AG08395 (cell line): ENCODE results near the gene MACIR.

Source experiments
- DNase-seq: peaks from one replicate; pipeline ENCODE4 v3.0.0; 2012; ENCODE audit warnings: mixed read lengths, low spot score

The MACIR gene

GRCh38 chr5:103291606-103292005 is 33.0 kb downstream of the MACIR start:
- no peak for DNase-seq

DNA sequence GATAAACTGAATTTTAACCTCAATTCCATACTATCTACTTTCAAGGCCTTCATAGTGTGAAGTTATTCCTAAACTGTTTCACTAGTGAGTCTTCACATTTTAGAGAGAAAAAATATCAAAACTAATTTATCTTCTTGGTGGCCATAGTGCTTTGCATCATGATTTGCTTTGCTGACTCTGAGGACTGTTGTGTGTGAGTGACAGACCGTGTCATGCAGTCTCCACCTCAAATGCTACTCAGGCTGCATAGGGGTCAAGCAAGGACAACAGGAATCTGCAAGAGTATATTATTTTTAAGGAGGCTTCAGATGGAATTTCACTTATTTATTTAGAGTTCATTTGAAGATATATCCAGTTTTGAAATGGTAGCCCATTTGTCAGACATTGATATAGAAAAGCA is 34.5 kb downstream of the MACIR start:
- DNase-seq: no peak

DNA sequence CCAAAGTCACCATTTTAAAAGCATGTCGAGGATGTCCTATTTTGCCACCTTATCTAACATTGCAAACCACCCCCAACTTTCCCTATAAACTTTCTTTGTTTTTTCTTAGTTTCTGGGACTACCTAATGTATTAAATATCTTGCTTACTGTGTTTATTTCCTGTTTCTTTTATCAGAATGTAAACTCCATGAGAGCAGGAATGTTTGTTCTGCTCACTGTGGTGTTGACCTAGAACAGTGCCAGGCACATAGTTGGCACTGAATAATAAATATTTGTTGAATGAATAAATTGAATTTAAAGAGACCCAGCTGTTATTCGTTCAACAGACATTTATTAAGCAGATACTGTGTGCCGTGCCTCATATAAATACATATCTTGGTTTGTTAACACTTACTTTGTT is 35.2 kb downstream of the MACIR start:
- DNase-seq: no peak

- no peak for DNase-seq
These were observed 36.3 kb downstream of the MACIR start for GRCh38 chr5:103294906-103295305.

- no peak for DNase-seq
These were observed 36.9 kb downstream of the MACIR start for GRCh38 chr5:103295424-103295823.

DNA sequence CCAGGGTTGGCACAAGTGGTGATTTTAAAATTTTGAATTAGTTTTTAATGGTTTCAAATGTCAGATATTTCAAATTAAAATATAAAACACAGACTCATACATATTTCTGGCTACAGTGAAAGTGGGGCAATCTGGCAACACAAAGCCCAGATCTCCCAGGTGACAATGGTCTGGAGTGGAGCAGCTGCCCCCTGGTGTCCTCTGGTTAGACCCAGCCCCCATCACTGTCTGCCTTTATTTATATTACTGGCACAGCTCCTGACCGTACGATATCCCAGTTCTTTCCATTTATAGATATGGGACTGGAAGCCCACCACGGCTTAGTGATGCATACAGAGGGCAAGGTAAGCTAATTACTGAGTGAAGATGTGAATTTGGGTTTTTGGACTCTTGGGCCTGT is 37.3 kb downstream of the MACIR start:
- no peak for DNase-seq

GRCh38 chr5:103298117-103298516 is 39.6 kb downstream of the MACIR start:
- no peak for DNase-seq

DNA sequence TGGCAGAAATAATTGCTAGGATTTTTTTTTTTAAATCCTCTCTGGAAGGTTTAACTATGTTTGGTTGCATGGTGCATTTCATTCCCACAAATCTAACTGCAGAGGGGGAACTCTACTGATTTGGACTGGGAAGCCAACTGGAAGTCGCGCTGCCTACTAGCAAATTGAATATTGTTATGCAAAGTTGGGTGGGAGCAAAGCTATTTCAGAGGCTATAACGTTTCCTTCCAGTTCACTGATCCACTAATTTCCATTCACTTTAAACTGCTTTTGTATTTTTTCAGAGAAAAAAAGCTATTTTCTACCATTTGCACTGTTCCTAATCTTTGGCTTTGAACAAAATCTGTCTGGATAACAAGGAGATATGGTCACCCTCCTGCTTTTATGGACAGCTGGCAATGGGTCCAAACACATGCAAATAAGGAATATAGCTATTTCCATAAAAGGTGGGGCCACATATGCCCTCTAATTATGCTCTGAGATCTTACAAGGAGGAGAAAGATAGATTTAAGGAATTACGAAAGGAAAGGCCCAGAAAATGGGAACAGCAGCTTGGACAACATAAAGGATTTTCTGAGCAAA is 40.1 kb downstream of the MACIR start:
- no peak for DNase-seq

DNA sequence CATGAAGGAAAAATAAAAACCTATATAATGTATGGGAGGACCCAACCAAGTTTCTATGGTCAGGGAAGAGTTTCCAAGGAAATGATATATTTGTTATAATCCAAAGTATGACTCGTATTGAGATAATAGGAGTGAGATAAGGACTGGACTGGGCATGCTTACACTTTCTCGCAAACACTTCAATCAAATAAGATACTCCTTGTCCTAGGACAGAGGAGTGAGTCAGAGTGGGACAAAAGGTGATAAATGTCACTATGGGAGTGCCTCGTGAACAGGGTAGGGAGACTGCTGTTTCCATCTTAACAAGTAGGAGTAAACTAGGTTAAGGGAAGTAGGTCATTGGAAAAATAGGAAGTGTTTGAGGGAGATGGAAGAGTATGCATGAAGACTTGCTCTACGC is 47.2 kb downstream of the MACIR start:
- no peak for DNase-seq

DNA sequence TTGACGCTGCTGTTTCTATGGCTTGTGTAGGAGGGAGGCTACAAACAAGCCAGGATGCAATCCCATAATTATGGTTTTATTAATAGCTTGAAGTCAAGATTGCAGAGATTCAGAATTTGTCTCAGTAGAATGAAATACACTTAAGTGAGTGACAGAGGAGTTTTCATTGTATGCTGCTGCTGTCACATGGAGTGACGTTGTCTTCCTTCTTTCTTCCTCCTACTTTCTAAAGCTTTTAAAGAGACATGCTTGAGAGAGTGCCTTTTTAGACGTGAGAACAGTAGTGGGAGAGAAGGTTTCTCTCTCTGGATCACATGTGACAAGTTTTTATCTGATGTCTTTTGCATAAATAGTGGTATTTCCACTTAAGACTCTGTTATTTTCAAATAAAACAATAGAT is 48.9 kb downstream of the MACIR start:
- DNase-seq: no peak

DNA sequence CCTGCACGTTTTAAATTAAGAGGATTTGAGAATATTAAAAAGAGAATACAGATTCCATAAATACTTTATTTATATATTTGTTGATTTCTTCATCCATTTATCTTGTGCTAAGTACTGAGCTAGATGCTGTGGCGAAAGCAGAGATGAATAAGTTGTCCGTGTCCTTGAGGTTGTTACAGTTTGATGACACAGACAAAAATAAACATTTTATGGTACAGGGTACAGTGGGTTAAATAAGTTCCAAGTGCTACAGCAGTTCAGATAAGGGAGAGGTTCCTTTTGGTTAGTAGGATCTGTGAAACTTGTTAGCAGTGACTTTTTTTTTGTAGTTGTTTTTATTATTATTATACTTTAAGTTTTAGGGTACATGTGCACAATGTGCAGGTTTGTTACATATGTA is 50.2 kb downstream of the MACIR start:
- DNase-seq: no peak

- DNase-seq: no peak
These were observed 54.5 kb downstream of the MACIR start for GRCh38 chr5:103313056-103313455.

- DNase-seq: no peak
These were observed 56.9 kb downstream of the MACIR start for GRCh38 chr5:103315455-103315854.

- DNase-seq: no peak
These were observed 68.9 kb downstream of the MACIR start for GRCh38 chr5:103327451-103327850.

DNA sequence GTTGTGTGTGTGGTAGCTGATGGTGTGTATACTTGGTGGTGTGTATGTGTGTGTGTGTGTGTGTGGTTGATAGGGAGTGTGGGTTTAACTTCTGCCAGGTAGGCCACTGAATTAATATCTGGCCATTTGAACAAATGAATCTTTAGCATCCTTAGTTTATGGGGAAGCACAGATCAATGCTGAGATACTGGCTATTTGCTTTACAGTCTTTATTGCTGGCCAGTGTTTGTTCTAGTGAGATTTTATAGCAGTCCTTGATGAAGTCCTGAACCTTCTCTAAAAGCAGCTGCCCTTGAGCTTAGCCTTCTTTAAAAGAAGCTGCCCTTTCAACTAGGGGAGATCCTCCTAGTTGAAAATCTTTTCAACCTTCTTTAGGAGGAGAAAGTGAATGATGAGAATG is 69.3 kb downstream of the MACIR start:
- no peak for DNase-seq
